CD14-positive monocyte (primary cell): ENCODE data around the gene FSHR. TPM values are rescaled to one million over a fixed set of nuclear protein-coding genes. Genes with fewer than 3 reads are reported as not detected.

ENCODE experiments used
- DNase-seq, 3 donors: peaks; one replicate each; pipeline ENCODE4 v3.0.0-alpha.2; 2011 to 2022
- H2AFZ ChIP-seq: 2 replicates; pipeline ENCODE4 v1.6.0; 2012; ENCODE audit warnings: mild to moderate bottlenecking, low read depth, low read length, inconsistent platforms; ENCODE audit not compliant: insufficient read depth, poor library complexity, severe bottlenecking
- H3K27ac ChIP-seq, 2 donors: 1 replicate in 1 of 2; 2 replicates in 1 of 2; pipeline ENCODE4 v1.5.1; 2012 to 2013; ENCODE audit warnings: low read length in 2 of 2, control low read depth in 1 of 2, inconsistent platforms in 1 of 2, low read depth in 1 of 2, mild to moderate bottlenecking in 1 of 2
- H3K27me3 ChIP-seq, 2 donors: one replicate each; pipeline versions ENCODE4 v1.6.0 to v1.6.1; 2011 to 2013; ENCODE audit warnings: low read length in 2 of 2; ENCODE audit not compliant: control insufficient read depth in 2 of 2, insufficient read depth in 2 of 2
- H3K36me3 ChIP-seq, 2 donors: replicated peaks in 1 of 2; 1 replicate in 1 of 2; 2 replicates in 1 of 2; pipeline versions ENCODE4 v1.5.1 to v1.6.1; 2012 to 2013; ENCODE audit warnings: low read length in 2 of 2, control low read depth in 1 of 2, inconsistent platforms in 1 of 2, mild to moderate bottlenecking in 1 of 2; ENCODE audit not compliant: insufficient read depth in 2 of 2, control insufficient read depth in 1 of 2
- H3K4me1 ChIP-seq, 2 donors: 1 replicate in 1 of 2; 2 replicates in 1 of 2; pipeline versions ENCODE4 v1.5.1 to v1.6.1; 2012 to 2013; ENCODE audit warnings: low read length in 2 of 2, control low read depth in 1 of 2, inconsistent platforms in 1 of 2, mild to moderate bottlenecking in 1 of 2, moderate library complexity in 1 of 2; ENCODE audit not compliant: insufficient read depth in 2 of 2, control insufficient read depth in 1 of 2
- H3K4me2 ChIP-seq: replicated peaks from 2 replicates; pipeline ENCODE3; 2012; ENCODE audit warnings: low read length, moderate library complexity, mild to moderate bottlenecking; ENCODE audit not compliant: poor library complexity, severe bottlenecking; ENCODE audit errors: extremely low read depth
- H3K4me3 ChIP-seq, 3 experiments: fragments of 200-600 bp in 1 of 3; sonication (generic) in 1 of 3; replicated peaks in 1 of 3; 1 replicate in 2 of 3; 2 replicates in 1 of 3; pipeline ENCODE4 v1.5.1; 2011 to 2013; ENCODE audit warnings: low read length in 3 of 3, mild to moderate bottlenecking in 3 of 3, control low read depth in 2 of 3, low read depth in 2 of 3, inconsistent platforms in 1 of 3, moderate library complexity in 1 of 3
- H3K79me2 ChIP-seq: 2 replicates; pipeline ENCODE4 v1.6.0; 2012; ENCODE audit warnings: mild to moderate bottlenecking, control low read depth, inconsistent platforms, low read length, moderate library complexity; ENCODE audit not compliant: insufficient read depth
- H3K9ac ChIP-seq: 2 replicates; pipeline ENCODE4 v1.6.0; 2017; ENCODE audit warnings: low read length, mild to moderate bottlenecking; ENCODE audit not compliant: insufficient read depth, poor library complexity, severe bottlenecking
- H3K9me3 ChIP-seq, 2 donors: replicated peaks in 1 of 2; 1 replicate in 1 of 2; 2 replicates in 1 of 2; pipeline versions ENCODE4 v1.5.1 to v1.6.1; 2012 to 2013; ENCODE audit warnings: low read length in 2 of 2, control low read depth in 1 of 2; ENCODE audit not compliant: control insufficient read depth in 1 of 2, insufficient read depth in 1 of 2
- H4K20me1 ChIP-seq: 2 replicates; pipeline ENCODE4 v1.6.0; 2012; ENCODE audit warnings: mild to moderate bottlenecking, low read length, control low read depth, moderate library complexity; ENCODE audit not compliant: insufficient read depth
- H3K27ac Mint-ChIP-seq, 7 donors: one replicate each; pipeline ENCODE4 v1.8.0; 2020; ENCODE audit warnings: mild to moderate bottlenecking in 7 of 7, mixed read lengths in 7 of 7, moderate library complexity in 6 of 7, inconsistent platforms in 2 of 7
- H3K27me3 Mint-ChIP-seq, 3 donors: one replicate each; pipeline ENCODE4 v1.8.0; 2021 to 2022; ENCODE audit warnings: low read depth in 3 of 3, mild to moderate bottlenecking in 3 of 3, mixed read lengths in 3 of 3, moderate library complexity in 3 of 3, inconsistent platforms in 1 of 3
- H3K36me3 Mint-ChIP-seq, 2 donors: one replicate each; pipeline ENCODE4 v1.8.0; 2020; ENCODE audit warnings: mixed read lengths in 2 of 2, inconsistent platforms in 1 of 2, mild to moderate bottlenecking in 1 of 2
- H3K4me1 Mint-ChIP-seq: one replicate; pipeline ENCODE4 v1.8.0; 2020; ENCODE audit warnings: mild to moderate bottlenecking, mixed read lengths
- H3K4me3 Mint-ChIP-seq, 2 donors: one replicate each; pipeline ENCODE4 v1.8.0; 2020; ENCODE audit warnings: mild to moderate bottlenecking in 2 of 2, mixed read lengths in 2 of 2, moderate library complexity in 1 of 2
- H3K9me3 Mint-ChIP-seq, 7 donors: one replicate each; pipeline ENCODE4 v1.8.0; 2020 to 2022; ENCODE audit warnings: mixed read lengths in 7 of 7, mild to moderate bottlenecking in 6 of 7, moderate library complexity in 6 of 7, inconsistent platforms in 2 of 7
- CTCF ChIP-seq: fragments of 200-600 bp; IDR thresholded peaks from one replicate; pipeline ENCODE4 v1.8.0; 2022; ENCODE audit warnings: antibody characterized with exemption, mild to moderate bottlenecking
- WGBS: methylation state at CpG from one replicate; pipeline ENCODE4 v1.1.5; 2013; ENCODE audit warnings: missing lambda C conversion rate; ENCODE audit not compliant: insufficient coverage; 5-methylcytosine and 5-hydroxymethylcytosine counted together
- intact Hi-C, 2 donors: fragments of 100-400 bp; cut with micrococcal nuclease; formaldehyde crosslinking; loops; one replicate each; pipeline versions ENCODE4 v1.15.0 to v1.15.1; 2023
- polyA plus RNA-seq, 3 donors: library from polyadenylated mRNA; depleted of rRNA in 1 of 3; unstranded in 2 of 3; stranded (reverse) in 1 of 3; fragments of 300-500 nt in 2 of 3; fragments of >200 nt in 1 of 3; fragmentation: Illumina TruSeq in 2 of 3; gene quantifications; 1 replicate in 2 of 3; 2 replicates in 1 of 3; pipeline ENCODE4 v1.2.3, GENCODE V29; 2012 to 2021

Gene FSHR
- polyA plus RNA-seq, 3 donors = not detected

GRCh38 chr2:48929571-48930301, 224.6 kb downstream of the FSHR start:
- H4K20me1 ChIP-seq = no peaks in the 10 kb centered on the region
- no peak for DNase-seq
- no peaks in the 10 kb centered on the region for H3K36me3 ChIP-seq
- no peak overlapping the region for H3K4me3 Mint-ChIP-seq
- no peak for TF ChIP-seq CTCF
- no peaks in the 10 kb centered on the region for H3K27me3 ChIP-seq
- no peaks in the 10 kb centered on the region for H3K4me1 Mint-ChIP-seq
- no peak overlapping the region for H3K27ac ChIP-seq
- no peaks in the 10 kb centered on the region for H3K9me3 ChIP-seq
- H3K36me3 Mint-ChIP-seq = no peaks in the 10 kb centered on the region
- H3K79me2 ChIP-seq = no peaks in the 10 kb centered on the region
- H3K4me2 ChIP-seq = no peak overlapping the region
- no peak overlapping the region for H3K4me3 ChIP-seq
- peaks cover 0 to 4% (median 1%) of the 10 kb centered on the region in 3 donors for H3K27me3 Mint-ChIP-seq
- peaks cover 0 to 4% (median 2%) of the 10 kb centered on the region in 7 donors for H3K9me3 Mint-ChIP-seq
- no peaks in the 10 kb centered on the region for H3K4me1 ChIP-seq
- 96% methylated on average over 2 of the region's 6 CpGs for WGBS
- H3K9ac ChIP-seq = no peak overlapping the region
- intact Hi-C loops = no loop called here
- H3K27ac Mint-ChIP-seq = no peak overlapping the region
- no peak overlapping the region for H2AFZ ChIP-seq

- H4K20me1 ChIP-seq = no peaks in the 10 kb centered on the region
- DNase-seq = no peak
- Mint-ChIP-seq H3K27ac (no peak overlapping the region), H3K9me3 (peaks cover 0 to 6% (median 2%) of the 10 kb centered on the region in 7 donors), H3K4me3 (no peak overlapping the region), H3K36me3 (no peaks in the 10 kb centered on the region), H3K4me1 (no peaks in the 10 kb centered on the region), H3K27me3 (peaks cover 0 to 2% (median 1%) of the 10 kb centered on the region in 3 donors)
- no peak overlapping the region for H3K4me3 ChIP-seq
- H3K4me1 ChIP-seq = no peaks in the 10 kb centered on the region
- H3K36me3 ChIP-seq = no peaks in the 10 kb centered on the region
- no peak overlapping the region for H3K27ac ChIP-seq
- no peak overlapping the region for H2AFZ ChIP-seq
- H3K9me3 ChIP-seq = no peaks in the 10 kb centered on the region
- no peaks in the 10 kb centered on the region for H3K79me2 ChIP-seq
- intact Hi-C loops = no loop called here
- TF ChIP-seq CTCF = no peak
- H3K9ac ChIP-seq = no peak overlapping the region
- H3K27me3 ChIP-seq = no peaks in the 10 kb centered on the region
- no CpG with 5 or more reads among the region's 2 CpGs for WGBS
- H3K4me2 ChIP-seq = no peak overlapping the region
These were observed 227.0 kb downstream of the FSHR start for GRCh38 chr2:48927355-48927754.
